SK-N-SH (cell line): ENCODE measurements around the gene SLC6A3. TPM values are rescaled to one million over a fixed set of nuclear protein-coding genes. Genes with fewer than 3 reads are reported as not detected.
A peak's percentile ranks its signal among the peaks of the same experiment; 100 is the strongest.

Experiments used
- CTCF ChIA-PET: fragments of 300-600, 350-600 bp; formaldehyde crosslinking; extraction: SDS; loops from one replicate; lab custom pipeline; 2021; lab: Yijun Ruan, JAX
- POLR2A ChIA-PET: fragments of 350-600 bp; sonication (Branson Sonifier 250); formaldehyde crosslinking; extraction: SDS; loops from one replicate; lab custom pipeline; 2020; ENCODE audit warnings: antibody characterized with exemption, inconsistent platforms; lab: Yijun Ruan, JAX
- DNase-seq: peaks from one replicate; pipeline ENCODE4 v3.0.0; 2012
- H2AFZ ChIP-seq: fragments of 200-600 bp; sonication (generic); 2 replicates; pipeline ENCODE4 v1.8.1; 2016; ENCODE audit warnings: antibody characterized with exemption, mild to moderate bottlenecking, low read depth
- H3F3A ChIP-seq: fragments of 200-600 bp; sonication (generic); replicated peaks from 2 replicates; pipeline ENCODE3; 2016; ENCODE audit warnings: antibody characterized with exemption, mild to moderate bottlenecking; ENCODE audit not compliant: insufficient read depth
- H3K27ac ChIP-seq, 2 experiments: fragments of 200-500 bp in 1 of 2; fragments of 200-600 bp in 1 of 2; sonication (Bioruptor generic) in 1 of 2; sonication (generic), shearing (Covaris generic) in 1 of 2; 2 replicates each; pipeline versions ENCODE4 v1.5.1 to v1.6.1; 2014 to 2016; ENCODE audit warnings: low read depth in 2 of 2, inconsistent platforms in 1 of 2, low read length in 1 of 2, mild to moderate bottlenecking in 1 of 2, mixed read lengths in 1 of 2
- H3K27me3 ChIP-seq: fragments of 200-600 bp; sonication (generic), shearing (Covaris generic); 2 replicates; pipeline ENCODE4 v1.6.1; 2016; ENCODE audit warnings: mixed run types; ENCODE audit not compliant: insufficient read depth
- H3K36me3 ChIP-seq, 2 experiments: fragments of 200-500 bp in 1 of 2; fragments of 200-600 bp in 1 of 2; sonication (Bioruptor generic) in 1 of 2; sonication (generic) in 1 of 2; replicated peaks in 1 of 2; 2 replicates each; pipeline versions ENCODE3 to v1.5.1; 2014 to 2016; ENCODE audit warnings: low read length in 1 of 2, mild to moderate bottlenecking in 1 of 2; ENCODE audit not compliant: insufficient read depth in 2 of 2, control insufficient read depth in 1 of 2
- H3K4me1 ChIP-seq, 2 experiments: fragments of 200-500 bp in 1 of 2; fragments of 200-600 bp in 1 of 2; sonication (Bioruptor generic) in 1 of 2; sonication (generic), shearing (Covaris generic) in 1 of 2; 2 replicates each; pipeline versions ENCODE4 v1.5.1 to v1.6.1; 2014 to 2016; ENCODE audit warnings: low read depth in 1 of 2, low read length in 1 of 2, mixed run types in 1 of 2; ENCODE audit not compliant: insufficient read depth in 2 of 2, control insufficient read depth in 1 of 2
- H3K4me2 ChIP-seq: fragments of 200-600 bp; sonication (generic), shearing (Covaris generic); 2 replicates; pipeline ENCODE4 v1.6.1; 2017; ENCODE audit warnings: mixed run types
- H3K4me3 ChIP-seq, 2 experiments: fragments of 200-500 bp in 1 of 2; fragments of 200-600 bp in 1 of 2; sonication (Bioruptor generic) in 1 of 2; sonication (generic), shearing (Covaris generic) in 1 of 2; 2 replicates each; pipeline versions ENCODE4 v1.5.1 to v1.8.1; 2014 to 2016; ENCODE audit warnings: low read depth in 2 of 2, inconsistent platforms in 1 of 2, low read length in 1 of 2, mild to moderate bottlenecking in 1 of 2, mixed read lengths in 1 of 2, moderate library complexity in 1 of 2
- H3K79me2 ChIP-seq: fragments of 200-600 bp; sonication (generic); 2 replicates; pipeline ENCODE4 v1.8.1; 2017; ENCODE audit warnings: mild to moderate bottlenecking; ENCODE audit not compliant: insufficient read depth
- H3K9ac ChIP-seq: fragments of 200-600 bp; sonication (generic); 2 replicates; pipeline ENCODE4 v1.6.1; 2017; ENCODE audit warnings: mixed run types
- H3K9me2 ChIP-seq: fragments of 200-600 bp; sonication (generic); 2 replicates; pipeline ENCODE4 v1.6.1; 2017; ENCODE audit warnings: mixed run types
- H3K9me3 ChIP-seq: fragments of 200-600 bp; sonication (generic); 2 replicates; pipeline ENCODE4 v1.6.1; 2017; ENCODE audit warnings: mixed run types, mild to moderate bottlenecking, moderate library complexity
- H4K20me1 ChIP-seq: fragments of 200-600 bp; sonication (generic); 2 replicates; pipeline ENCODE4 v1.6.1; 2017; ENCODE audit warnings: mild to moderate bottlenecking, mixed run types; ENCODE audit not compliant: insufficient read depth
- CHD2 ChIP-seq: fragments of 150-350 bp; IDR thresholded peaks from 2 replicates; pipeline ENCODE4 v1.6.1; 2018; ENCODE audit warnings: low read length; ENCODE audit not compliant: partially characterized antibody
- FOXJ3 ChIP-seq: sonication (generic); formaldehyde crosslinking; IDR thresholded peaks from 2 replicates; pipeline ENCODE4 v1.5.1; 2020; ENCODE audit warnings: mild to moderate bottlenecking, missing genetic modification reagents
- FOXM1 ChIP-seq: IDR thresholded peaks from 2 replicates; pipeline ENCODE4 v1.4.0; 2012; ENCODE audit warnings: low read depth, mild to moderate bottlenecking
- GATA2 ChIP-seq: sonication (generic); formaldehyde crosslinking; IDR thresholded peaks from 2 replicates; pipeline ENCODE4 v1.5.0; 2020; ENCODE audit warnings: mild to moderate bottlenecking, missing genetic modification reagents
- TCF12 ChIP-seq: IDR thresholded peaks from 2 replicates; pipeline ENCODE4 v1.4.0; 2012
- TEAD4 ChIP-seq: IDR thresholded peaks from 2 replicates; pipeline ENCODE4 v1.4.0; 2012; ENCODE audit warnings: mild to moderate bottlenecking, borderline replicate concordance; ENCODE audit not compliant: insufficient read depth
- YY1 ChIP-seq: IDR thresholded peaks from 2 replicates; pipeline ENCODE4 v1.4.0; 2012; ENCODE audit warnings: low read depth, mild to moderate bottlenecking
- WGBS: methylation state at CpG from one replicate; pipeline ENCODE4 v1.1.6; 2017; ENCODE audit warnings: low lambda C conversion rate; 5-methylcytosine and 5-hydroxymethylcytosine counted together
- polyA plus RNA-seq, 3 experiments: library from polyadenylated mRNA; depleted of rRNA; stranded (reverse); fragments of >200 nt; gene quantifications; 2 replicates each; pipeline ENCODE4 v1.2.3, GENCODE V29; 2012
- TF ChIP-seq, protein P1 (sequence below): IDR thresholded peaks from 2 replicates; pipeline ENCODE4 v1.4.0; 2012; ENCODE audit warnings: low read depth
- TF ChIP-seq, protein P2 (sequence below): fragments of 150-350 bp; IDR thresholded peaks from 2 replicates; pipeline ENCODE4 v1.6.1; 2016; ENCODE audit warnings: mild to moderate bottlenecking, low read depth, low read length
- TF ChIP-seq, protein P3 (sequence below): IDR thresholded peaks from 2 replicates; pipeline ENCODE4 v1.4.0; 2012; ENCODE audit warnings: low read depth, borderline replicate concordance

Gene SLC6A3
- polyA plus RNA-seq, 1 of the 3 experiments (the other 2 are of a cell fraction) = not detected

DNA sequence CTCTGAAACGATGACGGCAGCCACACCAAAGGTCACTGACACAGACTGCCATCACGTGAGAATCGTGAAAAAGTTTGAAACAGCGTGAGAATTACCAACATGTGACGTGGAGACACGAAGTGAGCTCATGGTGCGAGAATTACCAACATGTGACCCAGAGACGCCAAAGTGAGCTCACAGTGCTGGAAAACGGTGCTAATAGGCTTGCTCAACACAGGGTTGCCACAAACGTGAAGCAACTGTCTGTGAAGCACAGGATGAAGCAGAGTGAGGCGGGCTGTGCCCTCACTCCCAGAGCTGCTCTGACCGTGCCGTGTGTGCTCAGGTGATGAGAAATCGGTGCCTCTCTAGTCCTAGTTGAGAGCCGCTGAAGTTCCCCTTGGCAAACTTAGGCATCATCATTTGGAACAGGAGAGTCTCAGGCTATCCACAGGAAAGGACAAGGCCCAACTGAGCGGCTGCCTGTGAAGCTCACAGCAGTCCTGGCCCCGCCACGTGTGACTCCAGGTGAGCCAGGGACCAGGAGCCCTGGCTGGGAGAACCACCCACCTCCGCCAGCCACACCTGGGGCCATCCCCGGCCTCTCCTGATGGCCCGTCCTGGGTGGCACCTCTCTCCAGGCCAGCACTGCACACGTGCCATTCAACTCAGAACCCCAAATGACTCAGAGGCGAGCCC lies 29.8 kb upstream of the SLC6A3 start:
- DNase-seq = no peak
- Histone ChIP-seq H3K27me3 (no peaks in the 10 kb centered on the region), H3F3A (peaks cover 10% of the 10 kb centered on the region), H3K36me3 (peaks cover 3 to 60% of the 10 kb centered on the region in 2 experiments), H3K9me3 (no peaks in the 10 kb centered on the region), H3K27ac (no peak overlapping the region), H3K4me1 (peaks cover 0 to 5% of the 10 kb centered on the region in 2 experiments; a peak in 1 of 4 replicates), H3K4me3 (no peak overlapping the region), H4K20me1 (0 out of 2 replicates have a peak, but pooled peaks cover 4% of the 10 kb centered on the region), H2AFZ (no peak overlapping the region), H3K9ac (no peak overlapping the region), H3K79me2 (no peaks in the 10 kb centered on the region), H3K4me2 (no peak overlapping the region), H3K9me2 (no peaks in the 10 kb centered on the region)
- POLR2A ChIA-PET = no interaction called here
- CTCF ChIA-PET = interaction anchor here (1.2 to 1.8 kb wide), 2 partner anchors 170 kb away, joined by 5 to 6 read pairs; no protein-coding TSS in a partner anchor
- WGBS = 92% methylated on average over 17 of the region's 24 CpGs
- no peak for TF ChIP-seq CHD2
- TF ChIP-seq, protein P1, sequence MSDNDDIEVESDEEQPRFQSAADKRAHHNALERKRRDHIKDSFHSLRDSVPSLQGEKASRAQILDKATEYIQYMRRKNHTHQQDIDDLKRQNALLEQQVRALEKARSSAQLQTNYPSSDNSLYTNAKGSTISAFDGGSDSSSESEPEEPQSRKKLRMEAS = no peak

DNA sequence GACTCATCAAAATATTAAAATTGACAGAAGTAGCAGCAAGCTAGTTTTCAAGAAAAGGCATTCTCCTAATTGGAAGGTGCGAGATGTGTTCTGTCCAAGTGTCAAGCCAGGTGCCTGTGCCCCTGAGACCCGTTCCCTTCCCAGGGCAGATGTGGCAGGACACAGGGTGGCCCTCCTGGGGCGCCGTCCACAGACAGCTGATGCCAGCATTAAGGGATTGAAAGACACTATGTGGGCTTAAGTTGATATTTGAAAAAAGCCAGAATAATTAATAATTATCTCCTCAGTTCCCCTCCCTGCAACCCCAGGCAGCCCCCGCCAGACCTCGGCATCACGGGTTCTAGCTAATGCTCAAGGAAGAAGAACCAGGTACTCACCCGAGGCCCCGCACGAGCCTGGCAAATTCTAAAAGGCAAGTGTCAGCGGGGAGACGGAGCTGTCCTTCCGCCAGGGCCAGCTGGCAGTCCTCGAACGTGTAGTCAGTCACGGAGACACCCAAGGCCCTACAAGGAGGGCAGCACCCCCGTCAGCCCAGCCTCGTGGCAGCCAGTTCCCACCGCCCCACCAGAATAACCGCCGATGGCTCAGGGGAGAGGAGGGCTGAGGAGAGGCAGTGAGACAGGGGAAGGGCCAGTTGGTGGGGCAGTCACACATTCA lies 29.1 kb upstream of the SLC6A3 start:
- POLR2A ChIA-PET = no interaction called here
- H3K9ac ChIP-seq = no peak overlapping the region
- no peak overlapping the region for H2AFZ ChIP-seq
- H3K27ac ChIP-seq = no peak overlapping the region
- no peak overlapping the region for H3K4me3 ChIP-seq
- peaks cover 0 to 8% of the 10 kb centered on the region in 2 experiments; a peak in 1 of 4 replicates for H3K4me1 ChIP-seq
- no peaks in the 10 kb centered on the region for H3K79me2 ChIP-seq
- no peaks in the 10 kb centered on the region for H3K27me3 ChIP-seq
- no peak for TF ChIP-seq FOXM1
- no peak for TF ChIP-seq TEAD4
- no peak for TF ChIP-seq GATA2 (CRISPR knock-in tag)
- TF ChIP-seq TCF12 = no peak
- TF ChIP-seq FOXJ3 (CRISPR knock-in tag) = no peak
- TF ChIP-seq, protein P2, sequence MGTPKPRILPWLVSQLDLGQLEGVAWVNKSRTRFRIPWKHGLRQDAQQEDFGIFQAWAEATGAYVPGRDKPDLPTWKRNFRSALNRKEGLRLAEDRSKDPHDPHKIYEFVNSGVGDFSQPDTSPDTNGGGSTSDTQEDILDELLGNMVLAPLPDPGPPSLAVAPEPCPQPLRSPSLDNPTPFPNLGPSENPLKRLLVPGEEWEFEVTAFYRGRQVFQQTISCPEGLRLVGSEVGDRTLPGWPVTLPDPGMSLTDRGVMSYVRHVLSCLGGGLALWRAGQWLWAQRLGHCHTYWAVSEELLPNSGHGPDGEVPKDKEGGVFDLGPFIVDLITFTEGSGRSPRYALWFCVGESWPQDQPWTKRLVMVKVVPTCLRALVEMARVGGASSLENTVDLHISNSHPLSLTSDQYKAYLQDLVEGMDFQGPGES = no peak
- TF ChIP-seq, protein P3, sequence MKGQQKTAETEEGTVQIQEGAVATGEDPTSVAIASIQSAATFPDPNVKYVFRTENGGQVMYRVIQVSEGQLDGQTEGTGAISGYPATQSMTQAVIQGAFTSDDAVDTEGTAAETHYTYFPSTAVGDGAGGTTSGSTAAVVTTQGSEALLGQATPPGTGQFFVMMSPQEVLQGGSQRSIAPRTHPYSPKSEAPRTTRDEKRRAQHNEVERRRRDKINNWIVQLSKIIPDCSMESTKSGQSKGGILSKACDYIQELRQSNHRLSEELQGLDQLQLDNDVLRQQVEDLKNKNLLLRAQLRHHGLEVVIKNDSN = no peak
- no peak for TF ChIP-seq YY1
- peak; percentile 14 for DNase-seq
- CTCF ChIA-PET = interaction anchor here (1.2 kb wide), 1 partner anchor 171 kb away, joined by 5 read pairs; no protein-coding TSS in a partner anchor
- H4K20me1 ChIP-seq = 0 out of 2 replicates have a peak, but pooled peaks cover 8% of the 10 kb centered on the region
- WGBS = 99% methylated on average over 20 of the region's 21 CpGs
- no peaks in the 10 kb centered on the region for H3K9me2 ChIP-seq
- H3K36me3 ChIP-seq = peaks cover 3 to 59% of the 10 kb centered on the region in 2 experiments
- peaks cover 10% of the 10 kb centered on the region for H3F3A ChIP-seq
- H3K4me2 ChIP-seq = no peak overlapping the region
- H3K9me3 ChIP-seq = no peaks in the 10 kb centered on the region
